Mucosa of descending colon (tissue), 3 donors: ENCODE measurements around the gene MAN2B2. TPM values are rescaled to one million over a fixed set of nuclear protein-coding genes. Genes with fewer than 3 reads are reported as not detected.
A peak's percentile ranks its signal among the peaks of the same experiment; 100 is the strongest.

Experiments
- ATAC-seq: fragments of 200-7000 bp; cut with Tn5 transposase; one replicate; pipeline ENCODE4 v1.9.1; 2020; ENCODE audit warnings: mild to moderate bottlenecking, moderate library complexity
- DNase-seq, 3 donors: peaks; one replicate each; pipeline ENCODE4 v3.0.0-alpha.2; 2020
- H3K36me3 ChIP-seq: fragments of 200-600 bp; one replicate; pipeline ENCODE4 v1.8.0; 2021; ENCODE audit warnings: low read depth, mild to moderate bottlenecking
- H3K4me1 ChIP-seq: fragments of 200-600 bp; one replicate; pipeline ENCODE4 v1.8.0; 2021; ENCODE audit warnings: low read depth, mild to moderate bottlenecking
- H3K4me3 ChIP-seq: fragments of 200-600 bp; one replicate; pipeline ENCODE4 v1.8.0; 2021; ENCODE audit warnings: mild to moderate bottlenecking
- H3K9me3 ChIP-seq: fragments of 200-600 bp; one replicate; pipeline ENCODE4 v1.8.0; 2021; ENCODE audit warnings: mild to moderate bottlenecking
- intact Hi-C, 2 donors: fragments of 100-400 bp; cut with DNase I in 1 of 2; cut with micrococcal nuclease in 1 of 2; formaldehyde crosslinking; loops; one replicate each; pipeline versions ENCODE4 v1.11.0 to v1.11.1; 2022; cut with DNase I, micrococcal nuclease
- total RNA-seq, 3 donors: library from RNA; stranded (reverse); fragmentation: NEBNext Ultra II Directional in 2 of 3; extraction: Animal tissue kit (Norgen Biotek cat#: 25700) in 2 of 3; gene quantifications; one replicate each; pipeline versions ENCODE4 v1.2.1 to v1.2.4, GENCODE V29; 2021 to 2023
- TF ChIP-seq, protein P1 (sequence below): fragments of 200-600 bp; IDR thresholded peaks from one replicate; pipeline ENCODE4 v1.8.0; 2022; ENCODE audit warnings: antibody characterized with exemption, mild to moderate bottlenecking
- donor health status: DM: no; HTN: no; CAD: no; lungs with moderate emphysema.
- donor health status: DM: no; HTN: no; CAD: no.
- donor health status: DM: no; HTN: yes; CAD: no.

MAN2B2 gene
- total RNA-seq, 3 donors from 2014 or later = 24.1 to 28.2 (median 27.2) TPM

DNA sequence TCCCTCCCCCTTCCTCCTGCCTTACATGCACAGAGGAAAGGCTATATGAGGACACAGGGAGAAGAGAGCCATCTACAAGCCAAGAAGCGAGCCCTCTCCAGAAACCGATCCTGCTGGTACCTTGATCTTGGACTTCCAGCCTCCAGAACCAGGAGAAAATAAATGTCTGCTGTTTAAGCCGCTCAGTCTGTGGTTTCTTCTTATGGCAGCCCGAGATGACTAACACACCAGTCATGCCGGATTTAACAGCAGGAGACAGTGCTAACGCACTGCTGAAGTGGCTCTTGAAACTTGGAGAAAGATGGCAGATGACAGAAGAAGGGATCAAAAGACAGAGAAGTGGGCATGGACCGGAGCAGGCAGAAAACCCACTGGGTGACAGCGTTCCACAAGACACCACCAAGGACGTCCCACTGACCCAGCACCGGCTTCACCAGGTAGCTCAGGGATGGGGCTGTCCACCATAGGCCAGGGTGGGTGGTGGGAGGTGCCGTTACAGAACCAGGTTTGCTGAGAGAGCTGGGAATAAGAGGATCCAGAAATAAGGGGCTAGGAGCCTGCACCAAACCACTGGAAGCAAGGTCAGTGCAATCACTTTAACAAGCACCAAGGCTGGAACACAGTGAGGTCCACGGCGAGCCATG lies 6.2 kb upstream of the MAN2B2 start:
- Histone ChIP-seq H3K36me3 (no peaks in the 10 kb centered on the region), H3K4me3 (no peak overlapping the region), H3K4me1 (peaks cover 6% of the 10 kb centered on the region), H3K9me3 (no peaks in the 10 kb centered on the region)
- intact Hi-C loops = no loop called here
- ATAC-seq (no peak), DNase-seq (no peak)
- TF ChIP-seq, protein P1, sequence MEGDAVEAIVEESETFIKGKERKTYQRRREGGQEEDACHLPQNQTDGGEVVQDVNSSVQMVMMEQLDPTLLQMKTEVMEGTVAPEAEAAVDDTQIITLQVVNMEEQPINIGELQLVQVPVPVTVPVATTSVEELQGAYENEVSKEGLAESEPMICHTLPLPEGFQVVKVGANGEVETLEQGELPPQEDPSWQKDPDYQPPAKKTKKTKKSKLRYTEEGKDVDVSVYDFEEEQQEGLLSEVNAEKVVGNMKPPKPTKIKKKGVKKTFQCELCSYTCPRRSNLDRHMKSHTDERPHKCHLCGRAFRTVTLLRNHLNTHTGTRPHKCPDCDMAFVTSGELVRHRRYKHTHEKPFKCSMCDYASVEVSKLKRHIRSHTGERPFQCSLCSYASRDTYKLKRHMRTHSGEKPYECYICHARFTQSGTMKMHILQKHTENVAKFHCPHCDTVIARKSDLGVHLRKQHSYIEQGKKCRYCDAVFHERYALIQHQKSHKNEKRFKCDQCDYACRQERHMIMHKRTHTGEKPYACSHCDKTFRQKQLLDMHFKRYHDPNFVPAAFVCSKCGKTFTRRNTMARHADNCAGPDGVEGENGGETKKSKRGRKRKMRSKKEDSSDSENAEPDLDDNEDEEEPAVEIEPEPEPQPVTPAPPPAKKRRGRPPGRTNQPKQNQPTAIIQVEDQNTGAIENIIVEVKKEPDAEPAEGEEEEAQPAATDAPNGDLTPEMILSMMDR = no peak

- ATAC-seq (no peak), DNase-seq (no peak)
- Histone ChIP-seq H3K4me3 (no peak overlapping the region), H3K36me3 (no peaks in the 10 kb centered on the region), H3K4me1 (peaks cover 8% of the 10 kb centered on the region), H3K9me3 (no peaks in the 10 kb centered on the region)
- intact Hi-C loops = no loop called here
- TF ChIP-seq, protein P1 = no peak
These were observed 3.4 kb upstream of the MAN2B2 start for GRCh38 chr4:6571608-6572007.

GRCh38 chr4:6573551-6573950 lies 1.4 kb upstream of the MAN2B2 start:
- no peak for ATAC-seq
- no peaks in the 10 kb centered on the region for H3K9me3 ChIP-seq
- peaks cover 8% of the 10 kb centered on the region for H3K4me1 ChIP-seq
- H3K4me3 ChIP-seq = no peak overlapping the region
- intact Hi-C loops = no loop called here
- no peaks in the 10 kb centered on the region for H3K36me3 ChIP-seq
- DNase-seq = no peak
- TF ChIP-seq, protein P1 = no peak

GRCh38 chr4:6573986-6574746 lies 823 bp upstream of the MAN2B2 start:
- Histone ChIP-seq H3K9me3 (no peaks in the 10 kb centered on the region), H3K4me3 (no peak overlapping the region), H3K36me3 (no peaks in the 10 kb centered on the region), H3K4me1 (peaks cover 8% of the 10 kb centered on the region)
- DNase-seq (no peak), ATAC-seq (no peak)
- TF ChIP-seq, protein P1 = no peak
- intact Hi-C loops = no loop called here

- Histone ChIP-seq H3K4me1 (peaks cover 8% of the 10 kb centered on the region), H3K36me3 (no peaks in the 10 kb centered on the region), H3K9me3 (no peaks in the 10 kb centered on the region), H3K4me3 (peak overlapping the region; percentile 56)
- ATAC-seq (peak; percentile 12), DNase-seq (peak in 1 of 3 donors; percentile 40)
- intact Hi-C loops = no loop called here
- TF ChIP-seq, protein P1 = no peak
These were observed 683 bp downstream of the MAN2B2 start for GRCh38 chr4:6575503-6576240.
